Measurements from ENCODE around the gene ARMC7. TPM values are rescaled to one million over a fixed set of nuclear protein-coding genes. Genes with fewer than 3 reads are reported as not detected.

The ARMC7 gene
- total and polyA plus RNA-seq, 2 donors (not counting 1 experiment from before 2014, with no cell fraction given), result 10.4 to 15.9 TPM

DNA sequence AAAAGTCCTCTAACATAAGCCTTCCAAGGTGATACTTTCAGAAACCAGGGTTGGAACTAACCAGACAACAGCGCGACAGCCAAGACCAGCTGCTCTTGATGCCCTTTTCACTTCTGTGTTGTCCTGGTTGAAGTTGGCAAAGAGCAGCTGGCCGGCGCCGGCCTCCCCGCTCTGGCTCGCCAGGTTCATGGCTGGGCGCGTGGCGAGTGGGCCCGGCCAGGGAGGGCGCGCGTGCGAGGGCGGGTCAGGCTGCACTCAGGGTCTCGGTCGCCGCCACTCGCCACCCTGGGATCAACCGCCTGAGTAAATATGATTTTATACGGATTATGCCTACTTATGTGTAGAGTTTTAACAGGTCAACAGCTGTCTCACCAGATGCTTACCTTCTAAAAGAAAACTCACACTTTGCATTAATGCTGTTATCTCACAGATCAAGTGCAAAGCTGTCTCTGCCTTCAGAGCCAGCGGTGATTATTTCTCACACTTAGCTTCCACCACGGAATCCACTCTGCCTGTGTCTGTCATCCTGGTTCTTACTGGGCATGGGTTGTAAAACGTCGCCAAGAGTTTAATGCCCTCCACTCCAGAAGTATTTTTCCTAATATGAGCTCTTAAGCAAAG, 49.2 kb upstream of the ARMC7 start:
- Mint-ChIP-seq H3K4me1 (no peaks in the 10 kb centered on the region), H3K27ac (no peak overlapping the region), H3K27me3 (no peaks in the 10 kb centered on the region), H3K4me3 (no peak overlapping the region), H3K9me3 (ENCODE audit: insufficient read depth) (no peaks in the 10 kb centered on the region)
- CTCF ChIA-PET, result interaction anchor here (0.6 to 2.2 kb wide), 14 partner anchors 10 to 352 kb away, joined by 3 to 10 read pairs (median 4); partner anchors contain the start of gene FDXR
- ATAC-seq (ENCODE audit: low read depth) (no peak), DNase-seq (no peak)
- Histone ChIP-seq H3K4me1 (ENCODE audit: control insufficient read depth in 2 of 2, insufficient read depth in 2 of 2, low read length in 2 of 2) (no peaks in the 10 kb centered on the region), H3K79me2 (ENCODE audit: control insufficient read depth, insufficient read depth, low read length) (peaks cover 6% of the 10 kb centered on the region), H4K20me1 (ENCODE audit: control insufficient read depth, insufficient read depth, low read length, poor library complexity, severe bottlenecking) (no peaks in the 10 kb centered on the region), H3K4me2 (replicated peaks; ENCODE audit: low read depth, low read length, poor library complexity, severe bottlenecking) (no peak overlapping the region), H3K4me3 (ENCODE audit: control extremely low read depth in 1 of 5, extremely low read depth in 1 of 5, insufficient read depth in 1 of 5, low read depth in 2 of 5, low read length in 4 of 5) (no peak overlapping the region), H3K9ac (ENCODE audit: low read length) (no peak overlapping the region), H3K9me3 (ENCODE audit: control extremely low read depth in 1 of 3, control insufficient read depth in 2 of 3, insufficient read depth in 1 of 3, low read length in 2 of 3) (no peaks in the 10 kb centered on the region), H3K27me3 (replicated peaks in 1 of 4; ENCODE audit: control extremely low read depth in 1 of 4, control insufficient read depth in 3 of 4, insufficient read depth in 4 of 4, low read length in 3 of 4) (no peaks in the 10 kb centered on the region), H2AFZ (ENCODE audit: insufficient read depth, low read depth, low read length, poor library complexity, severe bottlenecking) (no peak overlapping the region), H3K36me3 (replicated peaks in 1 of 2; ENCODE audit: control extremely low read depth in 1 of 2, control insufficient read depth in 1 of 2, extremely low read depth in 1 of 2, insufficient read depth in 2 of 2, low read length in 1 of 2) (peaks cover 0 to 55% of the 10 kb centered on the region in 2 experiments), H3K27ac (ENCODE audit: low read length in 2 of 2) (no peak overlapping the region)
- POLR2A ChIA-PET, result interaction anchor here (0.5 to 0.8 kb wide), 2 partner anchors 13 to 47 kb away, joined by 4 to 5 read pairs; no protein-coding TSS in a partner anchor
- 97% methylated on average over 22 of the region's 26 CpGs for WGBS (ENCODE audit: insufficient coverage)
- intact Hi-C loops (cut with micrococcal nuclease), result no loop called here
- TF ChIP-seq, protein P1, sequence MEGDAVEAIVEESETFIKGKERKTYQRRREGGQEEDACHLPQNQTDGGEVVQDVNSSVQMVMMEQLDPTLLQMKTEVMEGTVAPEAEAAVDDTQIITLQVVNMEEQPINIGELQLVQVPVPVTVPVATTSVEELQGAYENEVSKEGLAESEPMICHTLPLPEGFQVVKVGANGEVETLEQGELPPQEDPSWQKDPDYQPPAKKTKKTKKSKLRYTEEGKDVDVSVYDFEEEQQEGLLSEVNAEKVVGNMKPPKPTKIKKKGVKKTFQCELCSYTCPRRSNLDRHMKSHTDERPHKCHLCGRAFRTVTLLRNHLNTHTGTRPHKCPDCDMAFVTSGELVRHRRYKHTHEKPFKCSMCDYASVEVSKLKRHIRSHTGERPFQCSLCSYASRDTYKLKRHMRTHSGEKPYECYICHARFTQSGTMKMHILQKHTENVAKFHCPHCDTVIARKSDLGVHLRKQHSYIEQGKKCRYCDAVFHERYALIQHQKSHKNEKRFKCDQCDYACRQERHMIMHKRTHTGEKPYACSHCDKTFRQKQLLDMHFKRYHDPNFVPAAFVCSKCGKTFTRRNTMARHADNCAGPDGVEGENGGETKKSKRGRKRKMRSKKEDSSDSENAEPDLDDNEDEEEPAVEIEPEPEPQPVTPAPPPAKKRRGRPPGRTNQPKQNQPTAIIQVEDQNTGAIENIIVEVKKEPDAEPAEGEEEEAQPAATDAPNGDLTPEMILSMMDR (IDR thresholded peaks at IDR 0.05), result no peak
- TF ChIP-seq EZH2 (IDR thresholded peaks at IDR 0.05; ENCODE audit: borderline replicate concordance, insufficient read depth, low read depth, low read length, poor library complexity, severe bottlenecking), result no peak

DNA sequence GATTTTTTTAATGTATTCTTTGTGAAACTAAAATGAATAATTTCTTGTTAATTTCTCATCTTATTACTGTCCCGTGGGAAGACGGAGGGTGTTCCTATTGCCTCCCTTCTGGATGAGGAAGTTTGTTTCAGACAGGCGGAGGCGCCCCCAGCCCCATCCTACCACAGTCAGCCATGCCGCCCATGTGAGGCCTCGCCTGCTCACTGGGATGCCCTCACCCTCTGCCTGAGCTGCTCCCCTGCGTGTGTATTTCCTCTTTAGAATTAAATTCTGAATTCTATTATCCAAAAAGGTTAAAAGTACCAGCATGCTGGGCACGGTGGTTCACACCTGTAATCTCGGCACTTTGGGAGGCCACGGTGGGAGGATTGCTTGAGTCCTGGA, 48.7 kb upstream of the ARMC7 start:
- intact Hi-C loops (cut with micrococcal nuclease), result no loop called here
- POLR2A ChIA-PET, result no interaction called here

More for the DNA sequence above, 48.7 kb upstream of the ARMC7 start:
- Mint-ChIP-seq H3K27ac (no peak overlapping the region), H3K9me3 (ENCODE audit: insufficient read depth) (no peaks in the 10 kb centered on the region), H3K4me1 (no peaks in the 10 kb centered on the region), H3K27me3 (no peaks in the 10 kb centered on the region), H3K4me3 (no peak overlapping the region)
- Histone ChIP-seq H3K27ac (ENCODE audit: low read length in 2 of 2) (no peak overlapping the region), H2AFZ (ENCODE audit: insufficient read depth, low read depth, low read length, poor library complexity, severe bottlenecking) (no peak overlapping the region), H3K4me3 (ENCODE audit: control extremely low read depth in 1 of 5, extremely low read depth in 1 of 5, insufficient read depth in 1 of 5, low read depth in 2 of 5, low read length in 4 of 5) (no peak overlapping the region), H3K4me1 (ENCODE audit: control insufficient read depth in 2 of 2, insufficient read depth in 2 of 2, low read length in 2 of 2) (no peaks in the 10 kb centered on the region), H3K27me3 (replicated peaks in 1 of 4; ENCODE audit: control extremely low read depth in 1 of 4, control insufficient read depth in 3 of 4, insufficient read depth in 4 of 4, low read length in 3 of 4) (no peaks in the 10 kb centered on the region), H4K20me1 (ENCODE audit: control insufficient read depth, insufficient read depth, low read length, poor library complexity, severe bottlenecking) (no peaks in the 10 kb centered on the region), H3K9ac (ENCODE audit: low read length) (no peak overlapping the region), H3K4me2 (replicated peaks; ENCODE audit: low read depth, low read length, poor library complexity, severe bottlenecking) (no peak overlapping the region), H3K9me3 (ENCODE audit: control extremely low read depth in 1 of 3, control insufficient read depth in 2 of 3, insufficient read depth in 1 of 3, low read length in 2 of 3) (no peaks in the 10 kb centered on the region), H3K79me2 (ENCODE audit: control insufficient read depth, insufficient read depth, low read length) (peaks cover 6% of the 10 kb centered on the region), H3K36me3 (replicated peaks in 1 of 2; ENCODE audit: control extremely low read depth in 1 of 2, control insufficient read depth in 1 of 2, extremely low read depth in 1 of 2, insufficient read depth in 2 of 2, low read length in 1 of 2) (peaks cover 0 to 56% of the 10 kb centered on the region in 2 experiments)
- no peak for TF ChIP-seq EZH2 (IDR thresholded peaks at IDR 0.05; ENCODE audit: borderline replicate concordance, insufficient read depth, low read depth, low read length, poor library complexity, severe bottlenecking)
- TF ChIP-seq, protein P1 (IDR thresholded peaks at IDR 0.05), result no peak
- CTCF ChIA-PET, result interaction anchor here (0.7 to 2.2 kb wide), 10 partner anchors 9 to 188 kb away, joined by 3 to 10 read pairs (median 3); partner anchors contain the start of gene FDXR
- ATAC-seq (ENCODE audit: low read depth) (no peak), DNase-seq (no peak)
- WGBS (ENCODE audit: insufficient coverage), result 100% methylated on average over 5 of the region's 10 CpGs

Measured in B cell (primary cell).